ENCODE measurements around the gene CASKIN2. TPM values are rescaled to one million over a fixed set of nuclear protein-coding genes. Genes with fewer than 3 reads are reported as not detected.

CASKIN2 gene
- total and polyA plus RNA-seq, 2 of the 4 experiments (the other 2 are of a cell fraction): 2.9 to 6.9 TPM

DNA sequence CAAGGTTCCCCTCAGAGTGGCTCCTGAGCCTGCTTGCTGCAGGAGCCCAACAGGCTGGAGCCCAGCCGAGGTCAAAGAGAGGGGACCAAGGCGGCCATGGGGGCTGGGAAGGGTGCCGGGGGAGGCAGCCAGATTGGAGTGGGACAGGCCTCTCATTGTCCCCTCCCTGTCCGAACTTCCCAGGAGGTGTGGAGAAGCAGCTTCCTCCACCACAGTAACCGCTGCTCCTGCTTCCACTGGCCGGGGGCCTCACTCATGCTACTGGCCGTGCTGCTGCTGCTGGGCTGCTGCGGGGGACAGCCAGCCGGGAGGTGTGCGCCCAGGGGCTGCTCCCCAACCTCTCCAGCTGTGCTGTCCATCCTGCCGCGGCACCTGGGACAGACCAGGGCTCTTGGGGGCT, 29.6 kb downstream of the CASKIN2 start:
- no peak overlapping the region for H4K5ac ChIP-seq (ENCODE audit: low read depth, low read length)
- H3K79me1 ChIP-seq (ENCODE audit: low read depth in 1 of 2, low read length in 2 of 2): peaks cover 8 to 26% of the 10 kb centered on the region in 2 experiments
- no peaks in the 10 kb centered on the region for H3K27me3 ChIP-seq (ENCODE audit: control insufficient read depth, insufficient read depth, low read length)
- H3K4me2 ChIP-seq (ENCODE audit: low read depth, low read length): no peak overlapping the region
- H2BK5ac ChIP-seq (ENCODE audit: low read depth, low read length, poor library complexity, severe bottlenecking): no peak overlapping the region
- DNase-seq (no peak), ATAC-seq (ENCODE audit: low read depth) (no peak)
- H3K56ac ChIP-seq (ENCODE audit: extremely low read depth, insufficient read depth, low read length): no peak overlapping the region
- no peak overlapping the region for H4K8ac ChIP-seq (ENCODE audit: low read depth in 2 of 2, low read length in 2 of 2)
- no peak overlapping the region for H2BK15ac ChIP-seq (ENCODE audit: low read depth, low read length)
- intact Hi-C loops (cut with micrococcal nuclease): no loop called here
- H2BK20ac ChIP-seq (ENCODE audit: low read depth, low read length): no peak overlapping the region
- no peak overlapping the region for H2BK120ac ChIP-seq (ENCODE audit: low read depth, low read length)
- no peak overlapping the region for H2AK9ac ChIP-seq (replicated peaks; ENCODE audit: low read depth, low read length, poor library complexity)
- H4K91ac ChIP-seq (ENCODE audit: insufficient read depth, low read depth, low read length): no peak overlapping the region
- no peak overlapping the region for H2AFZ ChIP-seq (replicated peaks; ENCODE audit: low read length, poor library complexity)
- dilution Hi-C loops (cut with HindIII; ENCODE audit: low sequenced_read_pairs, unreplicated experiment): no loop called here
- WGBS, 2 experiments (ENCODE audit: extremely low coverage in 2 of 2, insufficient read length in 1 of 2): 87% methylated on average over 9 of the region's 12 CpGs; no CpG with 5 or more reads in 1 of the 2 experiments
- H3K27ac ChIP-seq (ENCODE audit: insufficient read depth, low read length): no peak overlapping the region
- no peak overlapping the region for H3K9ac ChIP-seq (ENCODE audit: low read depth, low read length)
- H3K18ac ChIP-seq (ENCODE audit: low read depth, low read length): no peak overlapping the region
- H3K4me3 ChIP-seq (ENCODE audit: insufficient read depth, low read depth, low read length): no peak overlapping the region
- H3K36me3 ChIP-seq (ENCODE audit: control insufficient read depth, insufficient read depth, low read length): peaks cover 2% of the 10 kb centered on the region; the same call in 1 of the 2 replicates
- no peaks in the 10 kb centered on the region for H3K4me1 ChIP-seq (ENCODE audit: control insufficient read depth, insufficient read depth, low read length)
- CTCF ChIA-PET: no interaction called here
- in situ Hi-C loops (cut with MboI; ENCODE audit: low sequenced_read_pairs): no loop called here
- H3K23ac ChIP-seq (ENCODE audit: low read depth, low read length): no peak overlapping the region
- POLR2A ChIA-PET (ENCODE audit: unreplicated experiment): no interaction called here
- no peak overlapping the region for H3K14ac ChIP-seq (replicated peaks; ENCODE audit: low read depth, low read length)
- no TSS peak for BruUV-seq (replicated peaks)
- H4K20me1 ChIP-seq (ENCODE audit: insufficient read depth, low read length): peaks cover 11% of the 10 kb centered on the region
- peaks cover 8% of the 10 kb centered on the region for H3K9me1 ChIP-seq (ENCODE audit: insufficient read depth, low read length)
- TF ChIP-seq RFX5 (IDR thresholded peaks at IDR 0.05; ENCODE audit: low read depth, low read length): no peak
- TF ChIP-seq, protein P1, sequence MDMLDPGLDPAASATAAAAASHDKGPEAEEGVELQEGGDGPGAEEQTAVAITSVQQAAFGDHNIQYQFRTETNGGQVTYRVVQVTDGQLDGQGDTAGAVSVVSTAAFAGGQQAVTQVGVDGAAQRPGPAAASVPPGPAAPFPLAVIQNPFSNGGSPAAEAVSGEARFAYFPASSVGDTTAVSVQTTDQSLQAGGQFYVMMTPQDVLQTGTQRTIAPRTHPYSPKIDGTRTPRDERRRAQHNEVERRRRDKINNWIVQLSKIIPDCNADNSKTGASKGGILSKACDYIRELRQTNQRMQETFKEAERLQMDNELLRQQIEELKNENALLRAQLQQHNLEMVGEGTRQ (IDR thresholded peaks at IDR 0.05; ENCODE audit: low read depth, low read length): no peak
- TF ChIP-seq MXI1 (IDR thresholded peaks at IDR 0.05; ENCODE audit: borderline replicate concordance, low read depth, low read length): no peak
- TF ChIP-seq POLR2A (IDR thresholded peaks at IDR 0.05; ENCODE audit: low read depth, low read length): no peak
- TF ChIP-seq BHLHE40 (IDR thresholded peaks at IDR 0.05; ENCODE audit: low read depth, low read length): no peak
- TF ChIP-seq MAZ (IDR thresholded peaks at IDR 0.05; ENCODE audit: borderline replicate concordance, low read depth, low read length): no peak
- no peak for TF ChIP-seq RAD21 (IDR thresholded peaks at IDR 0.05; ENCODE audit: low read length)
- no peak for TF ChIP-seq CEBPB (IDR thresholded peaks at IDR 0.05; ENCODE audit: low read depth, low read length)
- no peak for TF ChIP-seq FOS (IDR thresholded peaks at IDR 0.05; ENCODE audit: low read depth, low read length)
- TF ChIP-seq CHD1 (IDR thresholded peaks at IDR 0.05; ENCODE audit: low read depth, low read length): no peak
- TF ChIP-seq, protein P2, sequence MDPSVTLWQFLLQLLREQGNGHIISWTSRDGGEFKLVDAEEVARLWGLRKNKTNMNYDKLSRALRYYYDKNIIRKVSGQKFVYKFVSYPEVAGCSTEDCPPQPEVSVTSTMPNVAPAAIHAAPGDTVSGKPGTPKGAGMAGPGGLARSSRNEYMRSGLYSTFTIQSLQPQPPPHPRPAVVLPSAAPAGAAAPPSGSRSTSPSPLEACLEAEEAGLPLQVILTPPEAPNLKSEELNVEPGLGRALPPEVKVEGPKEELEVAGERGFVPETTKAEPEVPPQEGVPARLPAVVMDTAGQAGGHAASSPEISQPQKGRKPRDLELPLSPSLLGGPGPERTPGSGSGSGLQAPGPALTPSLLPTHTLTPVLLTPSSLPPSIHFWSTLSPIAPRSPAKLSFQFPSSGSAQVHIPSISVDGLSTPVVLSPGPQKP (IDR thresholded peaks at IDR 0.05; ENCODE audit: borderline replicate concordance, low read depth, low read length): no peak
- no peak for TF ChIP-seq NFE2L2 (IDR thresholded peaks at IDR 0.05; ENCODE audit: low read depth, low read length)
- TF ChIP-seq, protein P3, sequence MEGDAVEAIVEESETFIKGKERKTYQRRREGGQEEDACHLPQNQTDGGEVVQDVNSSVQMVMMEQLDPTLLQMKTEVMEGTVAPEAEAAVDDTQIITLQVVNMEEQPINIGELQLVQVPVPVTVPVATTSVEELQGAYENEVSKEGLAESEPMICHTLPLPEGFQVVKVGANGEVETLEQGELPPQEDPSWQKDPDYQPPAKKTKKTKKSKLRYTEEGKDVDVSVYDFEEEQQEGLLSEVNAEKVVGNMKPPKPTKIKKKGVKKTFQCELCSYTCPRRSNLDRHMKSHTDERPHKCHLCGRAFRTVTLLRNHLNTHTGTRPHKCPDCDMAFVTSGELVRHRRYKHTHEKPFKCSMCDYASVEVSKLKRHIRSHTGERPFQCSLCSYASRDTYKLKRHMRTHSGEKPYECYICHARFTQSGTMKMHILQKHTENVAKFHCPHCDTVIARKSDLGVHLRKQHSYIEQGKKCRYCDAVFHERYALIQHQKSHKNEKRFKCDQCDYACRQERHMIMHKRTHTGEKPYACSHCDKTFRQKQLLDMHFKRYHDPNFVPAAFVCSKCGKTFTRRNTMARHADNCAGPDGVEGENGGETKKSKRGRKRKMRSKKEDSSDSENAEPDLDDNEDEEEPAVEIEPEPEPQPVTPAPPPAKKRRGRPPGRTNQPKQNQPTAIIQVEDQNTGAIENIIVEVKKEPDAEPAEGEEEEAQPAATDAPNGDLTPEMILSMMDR (conservative IDR thresholded peaks at IDR 0.05; ENCODE audit: low read depth, low read length): no peak
- TF ChIP-seq SMC3 (IDR thresholded peaks at IDR 0.05; ENCODE audit: low read depth, low read length): no peak
- no peaks in the 10 kb centered on the region for H3K9me3 ChIP-seq (ENCODE audit: control insufficient read depth, insufficient read depth, low read length)
- no peak overlapping the region for H3K4ac ChIP-seq (ENCODE audit: low read depth, low read length)
- H2AK5ac ChIP-seq (ENCODE audit: low read depth, low read length): no peak overlapping the region

All from IMR-90 (cell line).